ENCODE data around the gene PEA15. TPM values are rescaled to one million over a fixed set of nuclear protein-coding genes. Genes with fewer than 3 reads are reported as not detected.

Gene PEA15
- total and polyA plus RNA-seq, 7 experiments from 2014 or later: 4.7 to 38.6 (median 13.2) TPM

DNA sequence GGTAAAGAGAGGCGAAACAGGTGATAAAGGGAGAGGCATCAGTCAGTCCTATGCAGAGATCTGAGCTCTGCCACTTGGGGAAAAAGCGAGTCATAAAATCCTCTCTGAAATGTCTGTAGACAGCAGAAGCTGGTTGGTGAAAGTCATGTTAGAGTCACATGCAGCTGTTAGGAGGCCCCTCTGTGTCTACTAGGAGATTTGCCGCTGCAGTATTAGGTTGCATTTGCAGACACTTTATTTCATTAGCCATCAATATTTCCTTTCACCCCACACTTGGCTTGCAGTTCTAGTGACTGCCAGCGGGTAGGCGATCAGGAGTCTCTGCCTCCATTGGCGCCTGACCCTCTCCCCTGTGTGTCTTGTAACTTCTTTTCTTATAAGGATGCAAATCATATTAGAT lies 37.6 kb upstream of the PEA15 start:
- peaks cover 16 to 30% (median 18%) of the 10 kb centered on the region in 5 donors for H3K27me3 Mint-ChIP-seq
- ATAC-seq (no peak), DNase-seq (no peak)
- peaks cover 3 to 12% (median 9%) of the 10 kb centered on the region in 7 donors for H3K4me1 Mint-ChIP-seq
- Histone ChIP-seq H3K27ac (ENCODE audit: low read depth, low read length) (no peak overlapping the region), H3K4me1 (ENCODE audit: control insufficient read depth in 2 of 2, insufficient read depth in 2 of 2, low read length in 2 of 2) (no peaks in the 10 kb centered on the region), H3K4me3 (ENCODE audit: low read length) (no peak overlapping the region), H3K9me3 (ENCODE audit: control insufficient read depth in 2 of 3, low read length in 3 of 3) (no peaks in the 10 kb centered on the region), H3K36me3 (ENCODE audit: control insufficient read depth in 2 of 3, insufficient read depth in 3 of 3, low read length in 3 of 3) (no peaks in the 10 kb centered on the region), H3K27me3 (ENCODE audit: control insufficient read depth in 2 of 2, insufficient read depth in 2 of 2, low read length in 2 of 2) (no peaks in the 10 kb centered on the region)
- intact Hi-C loops (cut with micrococcal nuclease): no loop called here
- H3K4me3 Mint-ChIP-seq: no peak overlapping the region
- no peaks in the 10 kb centered on the region for H3K36me3 Mint-ChIP-seq
- CTCF ChIA-PET: interaction anchor here (1.4 kb wide), 1 partner anchor 85 kb away, joined by 3 read pairs; no protein-coding TSS in a partner anchor
- no peaks in the 10 kb centered on the region for H3K9me3 Mint-ChIP-seq
- H3K27ac Mint-ChIP-seq: no peak overlapping the region
- POLR2A ChIA-PET: no interaction called here

DNA sequence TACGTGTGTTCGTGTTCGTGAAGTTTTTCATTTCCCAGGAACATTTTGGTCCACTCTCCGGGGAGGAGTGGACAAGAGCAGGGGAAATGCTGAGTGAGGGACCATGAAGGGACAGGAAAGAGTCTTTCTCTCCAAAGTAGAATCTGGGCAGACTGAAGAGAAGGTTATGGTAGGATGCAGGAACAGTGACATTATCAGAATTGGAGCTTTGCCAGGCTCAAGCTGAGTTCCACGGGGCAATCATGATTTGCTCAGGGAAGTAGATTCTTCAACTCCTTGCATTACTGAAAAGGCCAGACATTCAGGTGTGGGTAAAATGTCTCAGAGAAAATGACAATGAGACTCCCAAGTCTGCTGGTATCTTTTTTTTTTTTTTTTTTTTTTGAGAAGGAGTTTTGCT lies 37.2 kb upstream of the PEA15 start:
- no peaks in the 10 kb centered on the region for H3K36me3 Mint-ChIP-seq
- H3K27me3 Mint-ChIP-seq: peaks cover 16 to 34% (median 22%) of the 10 kb centered on the region in 5 donors
- ATAC-seq: no peak
- H3K4me1 ChIP-seq (ENCODE audit: control insufficient read depth in 2 of 2, insufficient read depth in 2 of 2, low read length in 2 of 2): no peaks in the 10 kb centered on the region
- no peaks in the 10 kb centered on the region for H3K9me3 ChIP-seq (ENCODE audit: control insufficient read depth in 2 of 3, low read length in 3 of 3)
- no peak overlapping the region for H3K27ac ChIP-seq (ENCODE audit: low read depth, low read length)
- H3K36me3 ChIP-seq (ENCODE audit: control insufficient read depth in 2 of 3, insufficient read depth in 3 of 3, low read length in 3 of 3): no peaks in the 10 kb centered on the region
- intact Hi-C loops (cut with micrococcal nuclease): no loop called here
- H3K4me3 Mint-ChIP-seq: no peak overlapping the region
- no peaks in the 10 kb centered on the region for H3K27me3 ChIP-seq (ENCODE audit: control insufficient read depth in 2 of 2, insufficient read depth in 2 of 2, low read length in 2 of 2)
- H3K27ac Mint-ChIP-seq: no peak overlapping the region
- ChIA-PET POLR2A (no interaction called here), CTCF (interaction anchor here (1.4 kb wide), 1 partner anchor 84 kb away, joined by 3 read pairs; no protein-coding TSS in a partner anchor)
- peaks cover 3 to 12% (median 9%) of the 10 kb centered on the region in 7 donors for H3K4me1 Mint-ChIP-seq
- no peak overlapping the region for H3K4me3 ChIP-seq (ENCODE audit: low read length)
- DNase-seq: no peak
- no peaks in the 10 kb centered on the region for H3K9me3 Mint-ChIP-seq

DNA sequence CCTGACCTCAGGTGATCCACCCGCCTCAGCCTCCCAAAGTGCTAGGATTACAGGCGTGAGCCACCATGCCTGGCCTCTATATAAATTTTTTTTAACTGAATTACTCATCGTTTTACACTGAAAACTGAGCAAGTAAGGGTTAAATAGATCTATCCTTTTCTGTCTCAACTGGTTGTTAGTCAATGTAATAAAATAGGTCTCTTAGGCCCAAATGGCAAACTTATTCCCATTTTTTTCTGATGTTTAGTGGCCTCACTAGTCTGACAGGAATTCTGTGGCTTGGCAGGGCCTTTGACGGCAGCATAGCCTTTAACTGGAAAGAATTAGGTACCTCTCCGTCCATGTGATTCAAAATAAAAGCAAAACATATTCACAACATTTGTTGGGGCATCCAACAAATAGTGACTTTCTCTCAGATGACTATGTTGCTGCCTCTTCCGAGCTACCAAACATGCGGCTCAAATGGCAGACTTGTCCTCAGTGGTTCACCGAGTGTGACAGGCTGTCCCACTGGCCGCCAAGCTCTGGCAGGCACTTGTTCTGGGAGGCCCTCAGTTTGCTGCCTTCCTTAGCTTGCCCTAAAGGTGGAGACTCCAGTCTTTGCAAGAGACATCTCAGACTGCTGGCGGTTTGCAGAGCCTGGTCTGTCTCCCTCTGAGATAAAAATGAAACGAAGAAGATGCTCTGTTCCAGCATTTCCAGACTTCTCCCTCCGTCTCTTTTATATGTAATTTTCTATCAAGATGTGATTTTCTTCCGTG lies 36.4 kb upstream of the PEA15 start:
- Histone ChIP-seq H3K27ac (ENCODE audit: low read depth, low read length) (no peak overlapping the region), H3K4me1 (ENCODE audit: control insufficient read depth in 2 of 2, insufficient read depth in 2 of 2, low read length in 2 of 2) (no peaks in the 10 kb centered on the region), H3K36me3 (ENCODE audit: control insufficient read depth in 2 of 3, insufficient read depth in 3 of 3, low read length in 3 of 3) (no peaks in the 10 kb centered on the region), H3K9me3 (ENCODE audit: control insufficient read depth in 2 of 3, low read length in 3 of 3) (no peaks in the 10 kb centered on the region), H3K27me3 (ENCODE audit: control insufficient read depth in 2 of 2, insufficient read depth in 2 of 2, low read length in 2 of 2) (no peaks in the 10 kb centered on the region), H3K4me3 (ENCODE audit: low read length) (no peak overlapping the region)
- intact Hi-C loops (cut with micrococcal nuclease): no loop called here
- ChIA-PET CTCF (no interaction called here), POLR2A (interaction anchor here (0.7 kb wide), 1 partner anchor 175 kb away, joined by 3 read pairs; no protein-coding TSS in a partner anchor)
- no peak for ATAC-seq
- peaks cover 10 to 40% (median 22%) of the 10 kb centered on the region in 5 donors for H3K27me3 Mint-ChIP-seq
- DNase-seq: no peak
- H3K4me3 Mint-ChIP-seq: no peak overlapping the region
- no peaks in the 10 kb centered on the region for H3K36me3 Mint-ChIP-seq
- no peak overlapping the region for H3K27ac Mint-ChIP-seq
- H3K4me1 Mint-ChIP-seq: peaks cover 6 to 12% (median 9%) of the 10 kb centered on the region in 7 donors
- no peaks in the 10 kb centered on the region for H3K9me3 Mint-ChIP-seq

DNA sequence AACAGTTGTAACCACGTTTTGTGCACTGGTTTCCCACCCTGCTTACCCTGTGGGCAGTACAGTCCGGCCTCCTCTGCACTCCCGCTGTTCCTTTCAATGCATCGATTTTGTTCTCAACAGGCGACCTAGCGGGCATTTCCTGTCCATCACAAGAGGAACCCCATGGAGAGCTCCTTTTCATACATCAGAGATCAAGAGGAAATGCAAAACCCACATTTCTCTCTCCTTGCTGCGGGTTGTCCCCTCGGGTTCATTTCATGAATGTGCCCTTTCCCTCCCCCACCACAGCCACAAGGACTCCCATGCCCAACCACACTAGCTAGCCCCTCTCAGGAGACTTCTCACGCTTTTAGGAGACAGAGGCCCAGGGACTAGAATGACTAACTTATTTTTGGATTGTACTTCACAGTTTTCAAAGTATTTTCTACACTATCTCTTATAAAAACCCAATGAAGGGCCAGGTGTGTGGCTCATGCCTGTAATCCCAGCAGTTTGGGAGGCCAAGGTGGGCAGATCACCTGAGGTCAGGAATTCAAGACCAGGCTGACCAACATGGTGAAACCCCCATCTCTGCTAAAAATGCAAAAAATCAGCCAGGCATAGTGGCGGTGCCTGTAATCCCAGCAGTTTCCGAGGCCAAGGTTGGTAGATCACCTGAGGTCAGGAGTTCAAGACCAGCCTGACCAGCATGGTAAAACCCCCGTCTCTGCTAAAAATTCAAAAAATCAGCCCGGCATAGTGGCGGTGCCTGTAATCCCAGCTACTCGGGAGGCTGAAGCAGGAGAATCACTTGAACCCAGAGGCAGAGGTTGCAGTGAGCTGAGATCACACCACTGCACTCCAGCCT lies 35.4 kb upstream of the PEA15 start:
- Histone ChIP-seq H3K4me3 (ENCODE audit: low read length) (no peak overlapping the region), H3K9me3 (ENCODE audit: control insufficient read depth in 2 of 3, low read length in 3 of 3) (no peaks in the 10 kb centered on the region), H3K27ac (ENCODE audit: low read depth, low read length) (no peak overlapping the region), H3K27me3 (ENCODE audit: control insufficient read depth in 2 of 2, insufficient read depth in 2 of 2, low read length in 2 of 2) (no peaks in the 10 kb centered on the region), H3K4me1 (ENCODE audit: control insufficient read depth in 2 of 2, insufficient read depth in 2 of 2, low read length in 2 of 2) (no peaks in the 10 kb centered on the region), H3K36me3 (ENCODE audit: control insufficient read depth in 2 of 3, insufficient read depth in 3 of 3, low read length in 3 of 3) (no peaks in the 10 kb centered on the region)
- DNase-seq: no peak
- Mint-ChIP-seq H3K4me3 (no peak overlapping the region), H3K27me3 (peaks cover 10 to 37% (median 13%) of the 10 kb centered on the region in 5 donors), H3K4me1 (peaks cover 6 to 12% (median 9%) of the 10 kb centered on the region in 7 donors), H3K36me3 (no peaks in the 10 kb centered on the region), H3K9me3 (no peaks in the 10 kb centered on the region), H3K27ac (peak overlapping the region in 1 of 9 donors; percentile 9)
- ChIA-PET CTCF (no interaction called here), POLR2A (interaction anchor here (0.7 kb wide), 1 partner anchor 176 kb away, joined by 3 read pairs; no protein-coding TSS in a partner anchor)
- peak; percentile 34 for ATAC-seq
- intact Hi-C loops (cut with micrococcal nuclease): no loop called here

DNA sequence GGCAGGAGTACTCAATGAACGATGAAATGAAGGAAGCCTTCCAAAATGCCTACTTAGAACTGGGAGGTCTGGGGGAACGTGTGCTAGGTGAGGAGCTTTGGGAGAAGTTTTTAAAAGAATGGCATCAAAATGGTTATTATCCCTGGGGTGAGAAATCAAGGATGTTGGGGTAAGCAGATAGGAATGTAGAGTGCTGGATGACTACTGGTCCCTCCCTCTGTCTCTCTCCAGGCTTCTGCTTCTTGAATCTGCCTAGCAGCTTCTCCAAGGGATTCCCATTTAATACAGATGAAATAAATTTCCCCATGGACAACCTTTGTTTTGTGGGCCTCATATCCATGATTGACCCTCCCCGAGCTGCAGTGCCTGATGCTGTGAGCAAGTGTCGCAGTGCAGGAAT lies 33.8 kb upstream of the PEA15 start:
- no peaks in the 10 kb centered on the region for H3K9me3 Mint-ChIP-seq
- peaks cover 6 to 12% (median 9%) of the 10 kb centered on the region in 7 donors for H3K4me1 Mint-ChIP-seq
- peaks cover 4 to 33% (median 10%) of the 10 kb centered on the region in 5 donors for H3K27me3 Mint-ChIP-seq
- H3K4me3 ChIP-seq (ENCODE audit: low read length): no peak overlapping the region
- no peaks in the 10 kb centered on the region for H3K9me3 ChIP-seq (ENCODE audit: control insufficient read depth in 2 of 3, low read length in 3 of 3)
- H3K27me3 ChIP-seq (ENCODE audit: control insufficient read depth in 2 of 2, insufficient read depth in 2 of 2, low read length in 2 of 2): no peaks in the 10 kb centered on the region
- H3K36me3 Mint-ChIP-seq: no peaks in the 10 kb centered on the region
- ATAC-seq (no peak), DNase-seq (no peak)
- H3K4me3 Mint-ChIP-seq: no peak overlapping the region
- H3K27ac Mint-ChIP-seq: peak overlapping the region in 1 of 9 donors; percentile 43
- intact Hi-C loops (cut with micrococcal nuclease): no loop called here
- no peak overlapping the region for H3K27ac ChIP-seq (ENCODE audit: low read depth, low read length)
- H3K36me3 ChIP-seq (ENCODE audit: control insufficient read depth in 2 of 3, insufficient read depth in 3 of 3, low read length in 3 of 3): no peaks in the 10 kb centered on the region
- H3K4me1 ChIP-seq (ENCODE audit: control insufficient read depth in 2 of 2, insufficient read depth in 2 of 2, low read length in 2 of 2): no peaks in the 10 kb centered on the region
- CTCF ChIA-PET: no interaction called here
- POLR2A ChIA-PET: no interaction called here

DNA sequence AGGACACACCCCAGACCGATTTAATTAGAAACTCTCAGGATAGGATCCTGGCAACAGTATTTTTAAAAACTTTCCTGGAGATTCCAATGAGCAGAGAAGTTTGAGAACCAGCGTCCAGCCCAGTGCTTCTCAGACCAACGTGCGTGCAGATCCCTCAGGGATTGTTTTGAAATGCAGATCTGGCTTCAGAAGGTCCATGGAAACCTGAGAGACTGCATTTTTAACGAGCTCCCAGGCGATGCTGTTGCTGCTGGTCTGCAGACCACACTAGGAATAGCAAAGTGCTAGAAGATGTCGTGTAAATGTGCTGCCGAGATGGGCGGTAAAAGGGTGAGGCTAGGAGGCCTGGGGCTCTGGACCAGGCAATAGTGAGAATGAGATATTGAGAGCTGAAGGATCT lies 33.2 kb upstream of the PEA15 start:
- intact Hi-C loops (cut with micrococcal nuclease): no loop called here
- H3K4me3 Mint-ChIP-seq: no peak overlapping the region
- no peak for DNase-seq
- CTCF ChIA-PET: no interaction called here
- H3K9me3 ChIP-seq (ENCODE audit: control insufficient read depth in 2 of 3, low read length in 3 of 3): no peaks in the 10 kb centered on the region
- no peak for ATAC-seq
- no peak overlapping the region for H3K27ac ChIP-seq (ENCODE audit: low read depth, low read length)
- H3K4me1 Mint-ChIP-seq: peaks cover 3 to 12% (median 9%) of the 10 kb centered on the region in 7 donors
- no peak overlapping the region for H3K4me3 ChIP-seq (ENCODE audit: low read length)
- peaks cover 4 to 29% (median 10%) of the 10 kb centered on the region in 5 donors for H3K27me3 Mint-ChIP-seq
- peak overlapping the region in 1 of 9 donors; percentile 23 for H3K27ac Mint-ChIP-seq
- no peaks in the 10 kb centered on the region for H3K27me3 ChIP-seq (ENCODE audit: control insufficient read depth in 2 of 2, insufficient read depth in 2 of 2, low read length in 2 of 2)
- no peaks in the 10 kb centered on the region for H3K36me3 Mint-ChIP-seq
- no peaks in the 10 kb centered on the region for H3K36me3 ChIP-seq (ENCODE audit: control insufficient read depth in 2 of 3, insufficient read depth in 3 of 3, low read length in 3 of 3)
- POLR2A ChIA-PET: no interaction called here
- H3K4me1 ChIP-seq (ENCODE audit: control insufficient read depth in 2 of 2, insufficient read depth in 2 of 2, low read length in 2 of 2): no peaks in the 10 kb centered on the region
- no peaks in the 10 kb centered on the region for H3K9me3 Mint-ChIP-seq

Measured in naive thymus-derived CD4-positive, alpha-beta T cell (primary cell).